Liver (tissue), 3 donors: ENCODE results near the gene HOXB5.

ENCODE experiments used
- CTCF ChIP-seq: fragments of 150-350 bp; IDR thresholded peaks from 2 replicates; pipeline ENCODE4 v1.5.1; 2017; ENCODE audit warnings: improper control_type of control experiment, low read depth, low read length; ENCODE audit not compliant: missing input control
- RAD21 ChIP-seq, 2 donors: IDR thresholded peaks; 2 replicates each; pipeline ENCODE4 v1.6.1; 2016; ENCODE audit warnings: antibody characterized with exemption in 2 of 2, mild to moderate bottlenecking in 2 of 2
- REST ChIP-seq: IDR thresholded peaks from 2 replicates; pipeline ENCODE4 v1.6.1; 2016; ENCODE audit warnings: antibody characterized with exemption, mild to moderate bottlenecking
- YY1 ChIP-seq: IDR thresholded peaks from 2 replicates; pipeline ENCODE4 v1.6.1; 2016; ENCODE audit warnings: antibody characterized with exemption, mild to moderate bottlenecking
- donor health status: healthy.
- donor health status: healthy.

- TF ChIP-seq CTCF (no peak), YY1 (no peak), RAD21 (IDR thresholded peaks at IDR 0.05) (no peak), REST (no peak)
Observed at GRCh38 chr17:48577946-48578615, 15.5 kb downstream of the HOXB5 start, which contains the start of gene HOXB4.
